AG10803 (cell line): ENCODE data around the gene RSU1.

ENCODE experiments used
- DNase-seq: peaks from one replicate; pipeline ENCODE4 v3.0.0; 2010; ENCODE audit warnings: low read depth
- H3K4me3 ChIP-seq: 2 replicates; pipeline ENCODE4 v1.5.1; 2011; ENCODE audit warnings: mild to moderate bottlenecking, low read length, control low read depth
- CTCF ChIP-seq: conservative IDR thresholded peaks from 2 replicates; pipeline ENCODE4 v1.5.1; 2011; ENCODE audit warnings: mild to moderate bottlenecking, low read length, control low read depth, inconsistent platforms

Gene RSU1

GRCh38 chr10:16735671-16736070 is 81.6 kb downstream of the RSU1 start:
- no peak for TF ChIP-seq CTCF

GRCh38 chr10:16732376-16732775 is 84.8 kb downstream of the RSU1 start:
- no peak for TF ChIP-seq CTCF
- DNase-seq, result no peak
- no peak overlapping the region for H3K4me3 ChIP-seq

More at GRCh38 chr10:16735671-16736070, 81.6 kb downstream of the RSU1 start:
- no peak overlapping the region for H3K4me3 ChIP-seq
- no peak for DNase-seq

GRCh38 chr10:16728266-16728665 is 89.0 kb downstream of the RSU1 start:
- TF ChIP-seq CTCF, result no peak
- DNase-seq, result no peak
- H3K4me3 ChIP-seq, result no peak overlapping the region

GRCh38 chr10:16727666-16728065 is 89.6 kb downstream of the RSU1 start:
- TF ChIP-seq CTCF, result no peak
- H3K4me3 ChIP-seq, result no peak overlapping the region
- no peak for DNase-seq

- no peak for DNase-seq
- no peak for TF ChIP-seq CTCF
- H3K4me3 ChIP-seq, result no peak overlapping the region
Measured at GRCh38 chr10:16724509-16724908, 92.7 kb downstream of the RSU1 start.

GRCh38 chr10:16720812-16721211 is 96.4 kb downstream of the RSU1 start:
- TF ChIP-seq CTCF, result no peak
- no peak for DNase-seq
- H3K4me3 ChIP-seq, result no peak overlapping the region

GRCh38 chr10:16717622-16718395 is 99.4 kb downstream of the RSU1 start:
- peak overlapping the region; percentile 1; the same call in 1 of the 2 replicates for H3K4me3 ChIP-seq
- peak; percentile 84 for DNase-seq

More at GRCh38 chr10:16717622-16718395, 99.4 kb downstream of the RSU1 start:
- no peak for TF ChIP-seq CTCF
